ENCODE data around the gene OR4D9. TPM values are rescaled to one million over a fixed set of nuclear protein-coding genes. Genes with fewer than 3 reads are reported as not detected.

The OR4D9 gene
- total RNA-seq, 1 donor from 2014 or later: not detected

- H3K4me1 Mint-ChIP-seq (ENCODE audit: low read depth, unreplicated experiment): peaks cover 4% of the 10 kb centered on the region
These were observed 49.0 kb downstream of the OR4D9 start for GRCh38 chr11:59560290-59560701.

GRCh38 chr11:59560702-59561473, 49.5 kb downstream of the OR4D9 start:
- peak; percentile 86 for DNase-seq
- no peaks in the 10 kb centered on the region for H3K36me3 Mint-ChIP-seq (ENCODE audit: unreplicated experiment)
- peaks cover 30% of the 10 kb centered on the region for H3K27me3 Mint-ChIP-seq (ENCODE audit: unreplicated experiment)
- no peak for TF ChIP-seq CTCF (IDR thresholded peaks at IDR 0.05; ENCODE audit: partially characterized antibody, unreplicated experiment)
- peak overlapping the region; percentile 97 for H3K27ac Mint-ChIP-seq (ENCODE audit: unreplicated experiment)
- peaks cover 4% of the 10 kb centered on the region for H3K4me1 Mint-ChIP-seq (ENCODE audit: low read depth, unreplicated experiment)
- H3K9me3 Mint-ChIP-seq (ENCODE audit: unreplicated experiment): peaks cover 41% of the 10 kb centered on the region
- H3K4me3 Mint-ChIP-seq (ENCODE audit: unreplicated experiment): peak overlapping the region; percentile 95

More at GRCh38 chr11:59560290-59560701, 49.0 kb downstream of the OR4D9 start:
- DNase-seq: peak; percentile 53
- Mint-ChIP-seq H3K27me3 (ENCODE audit: unreplicated experiment) (peaks cover 34% of the 10 kb centered on the region), H3K27ac (ENCODE audit: unreplicated experiment) (peak overlapping the region; percentile 97), H3K4me3 (ENCODE audit: unreplicated experiment) (peak overlapping the region; percentile 95), H3K9me3 (ENCODE audit: unreplicated experiment) (peaks cover 41% of the 10 kb centered on the region), H3K36me3 (ENCODE audit: unreplicated experiment) (no peaks in the 10 kb centered on the region)
- TF ChIP-seq CTCF (IDR thresholded peaks at IDR 0.05; ENCODE audit: partially characterized antibody, unreplicated experiment): no peak

GRCh38 chr11:59562292-59562691, 51.0 kb downstream of the OR4D9 start:
- Mint-ChIP-seq H3K4me3 (ENCODE audit: unreplicated experiment) (no peak overlapping the region), H3K27ac (ENCODE audit: unreplicated experiment) (no peak overlapping the region), H3K36me3 (ENCODE audit: unreplicated experiment) (no peaks in the 10 kb centered on the region)

More at GRCh38 chr11:59562292-59562691, 51.0 kb downstream of the OR4D9 start:
- H3K9me3 Mint-ChIP-seq (ENCODE audit: unreplicated experiment): peaks cover 36% of the 10 kb centered on the region
- peaks cover 4% of the 10 kb centered on the region for H3K4me1 Mint-ChIP-seq (ENCODE audit: low read depth, unreplicated experiment)
- peaks cover 24% of the 10 kb centered on the region for H3K27me3 Mint-ChIP-seq (ENCODE audit: unreplicated experiment)
- no peak for DNase-seq
- no peak for TF ChIP-seq CTCF (IDR thresholded peaks at IDR 0.05; ENCODE audit: partially characterized antibody, unreplicated experiment)

Other genes starting within 250 kb of the OR4D9 start
- gene OR5AN1, start 152.6 kb upstream of the OR4D9 start, total RNA-seq (ENCODE audit: unreplicated experiment): not detected
- not detected for gene OR5A2, start 85.1 kb upstream of the OR4D9 start, total RNA-seq (ENCODE audit: unreplicated experiment)
- not detected for gene OR5A1, start 75.1 kb upstream of the OR4D9 start, total RNA-seq (ENCODE audit: unreplicated experiment)
- not detected for gene OR4D6, start 54.6 kb upstream of the OR4D9 start, total RNA-seq (ENCODE audit: unreplicated experiment)
- gene OR4D10, start 38.2 kb upstream of the OR4D9 start, total RNA-seq (ENCODE audit: unreplicated experiment): not detected
- not detected for gene OR4D11, start 8.0 kb upstream of the OR4D9 start, total RNA-seq (ENCODE audit: unreplicated experiment)
- 36.0 TPM for gene OSBP, start 104.2 kb downstream of the OR4D9 start, total RNA-seq (ENCODE audit: unreplicated experiment)
- gene PATL1, start 157.5 kb downstream of the OR4D9 start, total RNA-seq (ENCODE audit: unreplicated experiment): 17.3 TPM
- gene OR10V1, start 202.3 kb downstream of the OR4D9 start, total RNA-seq (ENCODE audit: unreplicated experiment): not detected
- 42.1 TPM for gene STX3, start 243.8 kb downstream of the OR4D9 start, total RNA-seq (ENCODE audit: unreplicated experiment)

Measured in glutamatergic neuron (in vitro differentiated cells).